K562 (cell line): Measurements from ENCODE around the gene LSM4. TPM values are rescaled to one million over a fixed set of nuclear protein-coding genes. Genes with fewer than 3 reads are reported as not detected.

ENCODE experiments used
- ARID2 ChIP-seq: fragments of 450-650 bp; IDR thresholded peaks from 2 replicates; pipeline ENCODE4 v1.6.1; 2017; ENCODE audit warnings: antibody characterized with exemption, mild to moderate bottlenecking
- BACH1 ChIP-seq: fragments of 200-800 bp; sonication (Bioruptor generic); IDR thresholded peaks from 2 replicates; pipeline ENCODE4 v1.6.1; 2016; ENCODE audit warnings: missing genetic modification characterization, missing compliant biosample characterization
- FOXA1 ChIP-seq: fragments of 450-650 bp; IDR thresholded peaks from 2 replicates; pipeline ENCODE4 v1.6.1; 2016; ENCODE audit warnings: mild to moderate bottlenecking, borderline replicate concordance
- KDM1A ChIP-seq, 2 experiments: fragments of 450-650 bp; IDR thresholded peaks; 2 replicates each; pipeline ENCODE4 v1.6.1; 2016; ENCODE audit warnings: mild to moderate bottlenecking in 2 of 2
- PTTG1 ChIP-seq: fragments of 450-650 bp; IDR thresholded peaks from 2 replicates; pipeline ENCODE4 v1.6.1; 2016; ENCODE audit warnings: low read depth, mild to moderate bottlenecking, missing genetic modification characterization, missing compliant biosample characterization
- RREB1 ChIP-seq: fragments of 250-450 bp; sonication (Bioruptor Pico); IDR thresholded peaks from 2 replicates; pipeline ENCODE4 v1.4.0; 2020
- TAF15 ChIP-seq: fragments of 200-400 bp; formaldehyde crosslinking; IDR thresholded peaks from 2 replicates; pipeline ENCODE4 v1.6.1; 2017; ENCODE audit warnings: mild to moderate bottlenecking, low read depth, low read length, moderate library complexity
- TRIM28 ChIP-seq: fragments of 450-650 bp; IDR thresholded peaks from 2 replicates; pipeline ENCODE4 v1.6.1; 2017
- U2AF1 ChIP-seq: fragments of 200-400 bp; formaldehyde crosslinking; optimal IDR thresholded peaks from 2 replicates; pipeline ENCODE3; 2017; ENCODE audit warnings: mild to moderate bottlenecking, low read depth, low read length, moderate library complexity
- ZNF583 ChIP-seq: fragments of 250-450 bp; sonication (Bioruptor Pico); IDR thresholded peaks from 2 replicates; pipeline ENCODE4 v1.4.0; 2020
- polyA plus RNA-seq, 8 experiments: library from polyadenylated mRNA; depleted of rRNA in 4 of 8; stranded (reverse) in 5 of 8; unstranded in 3 of 8; fragments of >200 nt; fragmentation: Nextera tagmentation in 2 of 8; fragmentation: Illumina TruSeq in 1 of 8; extraction: Ambion mirVana in 2 of 8; extraction: Trizol in 1 of 8; gene quantifications; 2 replicates each; pipeline versions ENCODE4 v1.2.1 to v1.2.3, GENCODE V29; 2011 to 2014; ENCODE audit warnings: inconsistent platforms in 1 of 8, missing spikeins in 1 of 8
- total RNA-seq, 7 experiments: library from RNA; depleted of rRNA in 6 of 7; stranded (reverse); fragments of >200 nt in 6 of 7; fragmentation: Illumina TruSeq in 2 of 7; extraction: Trizol in 2 of 7; gene quantifications; 2 replicates each; pipeline versions ENCODE4 v1.2.1 to v1.2.3, GENCODE V29; 2011 to 2021; ENCODE audit warnings: low replicate concordance in 1 of 7
- TF ChIP-seq, protein P1 (sequence below), 2 experiments: fragments of 450-650 bp; conservative IDR thresholded peaks; 2 replicates each; pipeline ENCODE4 v1.6.1; 2017; ENCODE audit warnings: mild to moderate bottlenecking in 2 of 2, moderate library complexity in 2 of 2
- TF ChIP-seq, protein P2 (sequence below): fragments of 450-650 bp; IDR thresholded peaks from 2 replicates; pipeline ENCODE4 v1.6.1; 2016; ENCODE audit warnings: low read depth

Gene LSM4
- total and polyA plus RNA-seq, 9 of the 15 experiments (the other 6 are each of a cell fraction or from before 2014, with no cell fraction given): 11.9 to 763 (median 202) TPM

DNA sequence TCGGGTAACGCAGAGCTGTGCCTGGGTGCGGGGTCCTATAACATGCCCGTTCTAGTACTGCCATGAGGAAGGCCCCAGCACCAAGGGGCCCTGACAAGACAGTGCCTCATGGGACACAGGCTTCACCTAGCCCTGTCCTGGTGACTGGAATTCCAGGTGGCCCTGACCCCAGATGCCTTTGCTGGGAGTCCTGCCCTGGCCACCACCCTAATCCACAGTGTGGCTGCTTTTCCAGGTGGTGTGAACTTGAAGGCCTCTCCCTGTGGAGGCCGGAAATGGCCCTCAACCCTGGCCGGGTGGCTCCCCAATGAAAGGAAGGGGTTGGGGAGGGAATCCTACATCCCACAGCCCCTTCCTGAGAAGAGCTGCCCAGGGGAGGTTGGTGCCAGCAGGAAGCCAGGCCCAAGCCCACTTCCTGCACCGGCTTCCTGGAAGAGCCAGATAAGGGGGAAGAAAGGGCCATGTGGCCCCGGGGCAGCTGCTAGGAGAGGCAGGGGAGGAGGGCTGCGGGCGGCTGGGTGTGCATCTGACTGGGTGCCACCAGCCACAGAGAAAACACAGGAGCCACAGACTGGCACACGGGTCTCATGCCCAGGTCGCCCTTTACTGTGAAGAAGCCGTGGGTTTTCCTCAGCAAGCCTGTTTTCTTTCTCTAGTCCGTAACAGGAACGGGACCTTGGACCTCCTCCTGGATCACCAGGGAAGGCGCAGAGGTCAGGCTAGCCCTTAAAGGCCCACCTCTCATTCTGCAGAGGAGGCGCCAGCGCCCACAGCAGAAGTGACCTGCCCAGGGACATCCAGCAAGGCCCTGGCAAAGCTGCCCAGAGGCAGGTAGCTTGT is 4.7 kb downstream of the LSM4 start (continued):
- TF ChIP-seq U2AF1 (no peak), FOXA1 (no peak), TRIM28 (no peak), RREB1 (CRISPR knock-in tag) (0 out of 2 replicates have a peak, but pooled peaks have one; percentile 16), ARID2 (no peak), PTTG1 (no peak), KDM1A (IDR thresholded peaks at IDR 0.05) (no peak), ZNF583 (CRISPR knock-in tag) (0 out of 2 replicates have a peak, but pooled peaks have one; percentile 33), TAF15 (no peak), BACH1 (tag) (no peak)
- TF ChIP-seq, protein P1, sequence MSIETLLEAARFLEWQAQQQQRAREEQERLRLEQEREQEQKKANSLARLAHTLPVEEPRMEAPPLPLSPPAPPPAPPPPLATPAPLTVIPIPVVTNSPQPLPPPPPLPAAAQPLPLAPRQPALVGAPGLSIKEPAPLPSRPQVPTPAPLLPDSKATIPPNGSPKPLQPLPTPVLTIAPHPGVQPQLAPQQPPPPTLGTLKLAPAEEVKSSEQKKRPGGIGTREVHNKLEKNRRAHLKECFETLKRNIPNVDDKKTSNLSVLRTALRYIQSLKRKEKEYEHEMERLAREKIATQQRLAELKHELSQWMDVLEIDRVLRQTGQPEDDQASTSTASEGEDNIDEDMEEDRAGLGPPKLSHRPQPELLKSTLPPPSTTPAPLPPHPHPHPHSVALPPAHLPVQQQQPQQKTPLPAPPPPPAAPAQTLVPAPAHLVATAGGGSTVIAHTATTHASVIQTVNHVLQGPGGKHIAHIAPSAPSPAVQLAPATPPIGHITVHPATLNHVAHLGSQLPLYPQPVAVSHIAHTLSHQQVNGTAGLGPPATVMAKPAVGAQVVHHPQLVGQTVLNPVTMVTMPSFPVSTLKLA (conservative IDR thresholded peaks at IDR 0.05): peak in 1 of 2 experiments; percentile 79; a peak in 2 of 4 replicates
- TF ChIP-seq, protein P2, sequence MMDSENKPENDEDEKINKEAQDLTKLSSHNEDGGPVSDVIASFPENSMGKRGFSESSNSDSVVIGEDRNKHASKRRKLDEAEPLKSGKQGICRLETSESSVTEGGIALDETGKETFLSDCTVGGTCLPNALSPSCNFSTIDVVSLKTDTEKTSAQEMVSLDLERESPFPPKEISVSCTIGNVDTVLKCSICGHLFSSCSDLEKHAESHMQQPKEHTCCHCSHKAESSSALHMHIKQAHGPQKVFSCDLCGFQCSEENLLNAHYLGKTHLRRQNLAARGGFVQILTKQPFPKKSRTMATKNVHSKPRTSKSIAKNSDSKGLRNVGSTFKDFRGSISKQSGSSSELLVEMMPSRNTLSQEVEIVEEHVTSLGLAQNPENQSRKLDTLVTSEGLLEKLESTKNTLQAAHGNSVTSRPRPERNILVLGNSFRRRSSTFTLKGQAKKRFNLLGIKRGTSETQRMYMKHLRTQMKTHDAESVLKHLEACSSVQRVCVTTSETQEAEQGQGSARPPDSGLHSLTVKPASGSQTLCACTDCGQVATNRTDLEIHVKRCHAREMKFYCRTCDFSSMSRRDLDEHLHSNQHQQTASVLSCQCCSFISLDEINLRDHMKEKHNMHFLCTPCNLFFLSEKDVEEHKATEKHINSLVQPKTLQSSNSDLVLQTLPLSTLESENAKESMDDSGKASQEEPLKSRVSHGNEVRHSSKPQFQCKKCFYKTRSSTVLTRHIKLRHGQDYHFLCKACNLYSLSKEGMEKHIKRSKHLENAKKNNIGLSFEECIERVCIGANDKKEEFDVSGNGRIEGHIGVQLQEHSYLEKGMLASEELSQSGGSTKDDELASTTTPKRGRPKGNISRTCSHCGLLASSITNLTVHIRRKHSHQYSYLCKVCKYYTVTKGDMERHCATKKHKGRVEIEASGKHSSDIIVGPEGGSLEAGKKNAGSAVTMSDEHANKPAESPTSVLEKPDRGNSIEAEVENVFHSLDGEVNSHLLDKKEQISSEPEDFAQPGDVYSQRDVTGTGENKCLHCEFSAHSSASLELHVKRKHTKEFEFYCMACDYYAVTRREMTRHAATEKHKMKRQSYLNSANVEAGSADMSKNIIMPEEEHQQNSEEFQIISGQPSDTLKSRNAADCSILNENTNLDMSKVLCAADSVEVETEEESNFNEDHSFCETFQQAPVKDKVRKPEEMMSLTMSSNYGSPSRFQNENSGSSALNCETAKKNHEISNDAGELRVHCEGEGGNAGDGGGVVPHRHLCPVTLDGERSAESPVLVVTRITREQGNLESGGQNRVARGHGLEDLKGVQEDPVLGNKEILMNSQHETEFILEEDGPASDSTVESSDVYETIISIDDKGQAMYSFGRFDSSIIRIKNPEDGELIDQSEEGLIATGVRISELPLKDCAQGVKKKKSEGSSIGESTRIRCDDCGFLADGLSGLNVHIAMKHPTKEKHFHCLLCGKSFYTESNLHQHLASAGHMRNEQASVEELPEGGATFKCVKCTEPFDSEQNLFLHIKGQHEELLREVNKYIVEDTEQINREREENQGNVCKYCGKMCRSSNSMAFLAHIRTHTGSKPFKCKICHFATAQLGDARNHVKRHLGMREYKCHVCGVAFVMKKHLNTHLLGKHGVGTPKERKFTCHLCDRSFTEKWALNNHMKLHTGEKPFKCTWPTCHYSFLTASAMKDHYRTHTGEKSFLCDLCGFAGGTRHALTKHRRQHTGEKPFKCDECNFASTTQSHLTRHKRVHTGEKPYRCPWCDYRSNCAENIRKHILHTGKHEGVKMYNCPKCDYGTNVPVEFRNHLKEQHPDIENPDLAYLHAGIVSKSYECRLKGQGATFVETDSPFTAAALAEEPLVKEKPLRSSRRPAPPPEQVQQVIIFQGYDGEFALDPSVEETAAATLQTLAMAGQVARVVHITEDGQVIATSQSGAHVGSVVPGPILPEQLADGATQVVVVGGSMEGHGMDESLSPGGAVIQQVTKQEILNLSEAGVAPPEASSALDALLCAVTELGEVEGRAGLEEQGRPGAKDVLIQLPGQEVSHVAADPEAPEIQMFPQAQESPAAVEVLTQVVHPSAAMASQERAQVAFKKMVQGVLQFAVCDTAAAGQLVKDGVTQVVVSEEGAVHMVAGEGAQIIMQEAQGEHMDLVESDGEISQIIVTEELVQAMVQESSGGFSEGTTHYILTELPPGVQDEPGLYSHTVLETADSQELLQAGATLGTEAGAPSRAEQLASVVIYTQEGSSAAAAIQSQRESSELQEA: no peak
